HG02610 (cell line): ENCODE measurements around the gene FANCL.
"Not testable (repeated sequence)": the region's sequence is repeated elsewhere in the genome, so short reads cannot be mapped to it uniquely, and the experiment has no call there.

Source experiments
- ATAC-seq: cut with Tn5 transposase; IDR thresholded peaks from one replicate; pipeline ENCODE4 v1.9.1; 2021; ENCODE audit warnings: mild to moderate bottlenecking, moderate library complexity; ENCODE audit not compliant: unreplicated experiment

FANCL gene

DNA sequence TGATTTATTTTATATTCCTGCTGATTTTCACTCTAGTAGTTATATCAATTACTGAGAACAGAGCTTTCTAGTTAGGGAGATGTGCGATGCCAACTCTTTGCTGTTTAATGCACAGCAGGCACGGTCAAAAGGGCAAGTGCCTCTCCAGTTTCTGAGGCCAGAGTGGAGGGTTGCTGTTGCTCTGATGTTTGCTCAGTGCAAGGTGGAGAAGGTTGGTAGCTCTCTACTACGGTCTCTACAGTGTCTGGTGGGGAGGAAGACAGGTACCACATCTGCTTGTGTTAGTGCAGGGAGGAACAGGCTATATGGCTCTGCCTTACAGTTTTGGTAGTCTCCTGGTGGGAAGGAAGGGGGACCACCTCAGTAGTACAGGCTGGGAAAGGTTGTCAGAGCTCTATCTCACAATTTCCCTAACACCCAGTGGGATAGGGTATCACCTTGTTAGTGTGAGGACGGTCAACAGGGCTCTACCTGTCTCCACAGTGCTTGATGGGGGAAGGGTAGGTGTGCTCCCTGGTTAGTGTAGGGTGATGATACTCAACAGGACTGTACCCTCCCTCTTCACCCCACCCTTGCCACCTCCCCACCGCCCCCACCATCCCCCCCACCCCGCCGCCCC lies 85.9 kb downstream of the FANCL start:
- no peak for ATAC-seq

DNA sequence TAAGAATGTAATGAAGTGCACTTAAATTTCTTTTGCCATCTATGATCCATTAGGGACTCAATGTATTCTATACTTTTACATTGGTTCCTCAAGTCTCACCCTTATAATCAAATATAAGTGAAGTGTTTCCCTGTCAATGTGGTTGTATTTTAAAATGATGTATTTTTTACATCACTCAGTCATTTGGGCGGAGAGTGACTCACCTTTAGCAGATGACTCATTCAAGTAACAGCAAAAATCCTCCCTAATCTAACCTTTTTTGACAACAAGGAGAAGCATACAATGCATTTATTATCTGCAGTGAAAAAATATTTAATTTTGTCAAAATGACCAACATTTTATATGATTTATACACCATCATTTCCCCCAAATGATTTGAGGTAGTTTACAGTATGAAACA lies 94.4 kb downstream of the FANCL start:
- peak; percentile 63 for ATAC-seq

DNA sequence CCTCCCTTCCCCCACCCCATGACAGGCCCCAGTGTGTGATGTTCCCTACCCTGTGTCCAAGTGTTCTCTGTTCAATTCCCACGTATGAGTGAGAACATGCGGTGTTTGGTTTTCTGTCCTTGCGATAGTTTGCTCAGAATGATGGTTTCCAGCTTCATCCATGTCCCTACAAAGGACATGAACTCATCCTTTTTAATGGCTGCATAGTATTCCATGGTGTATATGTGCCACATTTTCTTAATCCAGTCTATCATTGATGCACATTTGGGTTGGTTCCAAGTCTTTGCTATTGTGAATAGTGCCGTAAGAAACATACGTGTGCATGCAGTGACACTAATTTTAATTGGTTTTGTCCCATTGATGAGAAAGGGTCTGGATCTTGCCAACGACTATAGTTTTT lies 95.4 kb downstream of the FANCL start:
- not testable (repeated sequence) for ATAC-seq

DNA sequence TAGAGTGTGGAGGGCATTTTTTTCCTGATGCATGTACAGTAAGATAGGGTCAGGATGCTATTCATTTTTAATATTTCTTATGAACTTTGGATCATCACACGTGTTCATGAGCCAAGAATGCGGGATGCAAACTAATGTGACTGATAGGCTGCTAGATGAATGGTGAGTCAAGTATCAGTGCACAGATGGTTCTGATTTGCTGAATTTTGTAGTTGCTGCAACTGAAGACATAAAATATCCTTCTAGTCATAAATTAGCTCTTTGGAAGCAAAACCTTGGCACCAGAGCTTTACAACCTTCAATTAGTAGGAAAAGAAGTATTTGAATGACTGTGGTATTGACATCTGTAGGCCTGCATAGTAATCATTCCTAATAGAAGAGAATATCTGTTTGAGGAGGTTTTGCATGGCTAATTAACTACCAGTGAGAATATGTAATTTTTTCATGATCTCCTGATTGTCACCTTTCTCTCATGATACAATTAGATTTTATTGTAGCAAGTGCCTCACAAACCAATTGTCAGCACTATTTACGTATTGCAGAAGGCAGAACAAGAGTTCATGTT lies 100.5 kb downstream of the FANCL start:
- ATAC-seq = no peak

DNA sequence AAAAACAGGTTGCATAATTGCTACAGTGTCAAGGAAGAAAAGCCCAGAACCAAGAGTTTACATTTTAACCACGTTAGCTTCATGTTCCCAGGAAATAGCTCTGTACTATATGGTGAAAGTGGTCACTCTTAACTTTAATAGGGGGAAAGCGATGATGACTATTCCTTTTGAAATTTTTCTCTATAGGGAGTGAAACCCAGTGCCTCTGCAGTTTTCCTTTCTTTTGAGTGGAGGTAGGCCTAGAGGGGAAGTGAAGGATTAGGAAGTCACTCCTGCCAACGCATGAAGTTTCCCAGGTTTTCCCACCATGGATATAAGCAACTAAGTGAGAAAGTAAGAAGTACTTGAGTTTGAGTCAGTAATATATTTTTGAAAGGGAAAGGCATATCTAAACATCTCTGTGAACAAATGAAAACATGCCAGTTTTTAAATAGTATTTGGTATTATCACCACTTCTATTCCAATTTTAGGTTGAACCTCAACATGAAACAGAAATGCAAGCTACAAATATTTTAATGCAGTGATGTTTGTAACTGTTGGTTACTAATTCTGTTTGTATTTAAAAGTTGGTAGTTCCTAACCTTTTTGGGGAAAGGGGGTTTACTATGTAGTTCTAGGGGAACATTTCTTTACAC lies 102.6 kb downstream of the FANCL start:
- no peak for ATAC-seq

DNA sequence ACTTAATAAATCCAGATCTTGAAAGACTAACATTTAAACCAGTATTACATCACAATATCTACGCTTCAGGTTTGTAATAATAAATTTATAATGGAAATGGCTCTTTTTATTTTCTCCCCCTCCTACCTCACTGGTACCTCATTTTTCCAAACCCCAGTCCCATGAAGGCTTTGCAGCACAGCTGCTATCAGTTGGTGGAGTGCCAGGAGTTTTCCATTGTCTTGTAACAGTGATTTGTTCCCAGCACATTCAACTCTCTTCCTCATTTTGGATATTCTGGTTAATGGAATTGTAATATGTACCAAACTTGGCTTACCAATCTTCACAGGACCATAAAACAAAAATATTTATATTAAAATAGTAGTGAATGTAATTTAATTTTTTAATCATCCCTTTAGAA lies 103.3 kb downstream of the FANCL start:
- no peak for ATAC-seq

DNA sequence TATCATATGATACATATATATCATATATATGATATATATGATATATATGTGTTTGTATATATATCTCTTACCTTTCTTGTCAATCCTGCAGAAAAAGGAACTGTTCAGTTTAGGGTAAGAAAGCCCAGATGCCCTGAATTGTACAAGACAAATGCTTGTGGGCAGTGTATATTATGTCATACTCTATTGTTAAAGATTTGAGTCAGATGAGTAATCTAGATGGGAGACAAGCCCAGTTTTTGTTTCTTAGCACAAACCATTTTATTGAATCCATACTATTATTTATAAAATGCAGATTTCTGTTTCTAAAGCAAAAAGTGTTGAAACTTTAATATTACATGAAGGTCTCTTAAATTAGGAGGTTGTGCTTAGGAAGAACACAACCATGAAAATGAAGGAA lies 103.9 kb downstream of the FANCL start:
- peak; percentile 54 for ATAC-seq

DNA sequence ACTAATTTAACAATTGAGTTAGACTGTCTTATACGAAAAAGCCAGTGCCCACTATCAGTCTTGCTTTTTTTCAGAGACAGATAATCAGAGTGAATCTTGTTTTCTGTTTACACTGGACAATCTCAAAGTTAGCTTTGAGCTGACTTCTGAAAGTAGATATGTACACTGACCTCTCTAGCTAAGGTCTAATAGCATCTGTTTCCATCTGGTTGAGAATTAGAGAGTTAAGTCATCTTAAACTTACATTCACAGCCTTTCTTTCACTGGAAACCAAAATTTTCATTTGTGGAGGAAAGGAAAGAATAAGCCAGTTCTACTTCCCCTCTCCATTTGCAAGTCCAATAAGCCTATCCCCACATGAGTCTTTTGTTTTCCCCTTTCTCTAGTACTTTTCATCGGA lies 105.3 kb downstream of the FANCL start:
- ATAC-seq = no peak

DNA sequence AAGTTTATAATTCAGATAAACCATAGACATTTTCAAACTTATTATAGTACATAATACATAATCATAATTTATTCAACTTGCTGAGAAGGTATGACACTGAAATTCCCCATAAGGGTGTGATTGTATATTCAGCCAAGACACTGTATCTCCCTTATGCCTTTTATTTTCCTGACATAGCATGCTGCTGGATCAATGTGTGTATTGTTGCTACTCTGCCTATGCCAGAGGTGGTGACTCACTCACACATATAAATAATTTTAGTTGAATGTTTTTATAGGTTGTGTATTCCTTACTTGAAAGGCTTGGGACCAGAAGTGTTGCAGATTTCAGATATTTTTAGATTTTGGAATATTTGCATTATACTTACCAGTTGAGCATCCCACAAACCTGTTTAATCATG lies 107.7 kb downstream of the FANCL start:
- ATAC-seq = no peak

DNA sequence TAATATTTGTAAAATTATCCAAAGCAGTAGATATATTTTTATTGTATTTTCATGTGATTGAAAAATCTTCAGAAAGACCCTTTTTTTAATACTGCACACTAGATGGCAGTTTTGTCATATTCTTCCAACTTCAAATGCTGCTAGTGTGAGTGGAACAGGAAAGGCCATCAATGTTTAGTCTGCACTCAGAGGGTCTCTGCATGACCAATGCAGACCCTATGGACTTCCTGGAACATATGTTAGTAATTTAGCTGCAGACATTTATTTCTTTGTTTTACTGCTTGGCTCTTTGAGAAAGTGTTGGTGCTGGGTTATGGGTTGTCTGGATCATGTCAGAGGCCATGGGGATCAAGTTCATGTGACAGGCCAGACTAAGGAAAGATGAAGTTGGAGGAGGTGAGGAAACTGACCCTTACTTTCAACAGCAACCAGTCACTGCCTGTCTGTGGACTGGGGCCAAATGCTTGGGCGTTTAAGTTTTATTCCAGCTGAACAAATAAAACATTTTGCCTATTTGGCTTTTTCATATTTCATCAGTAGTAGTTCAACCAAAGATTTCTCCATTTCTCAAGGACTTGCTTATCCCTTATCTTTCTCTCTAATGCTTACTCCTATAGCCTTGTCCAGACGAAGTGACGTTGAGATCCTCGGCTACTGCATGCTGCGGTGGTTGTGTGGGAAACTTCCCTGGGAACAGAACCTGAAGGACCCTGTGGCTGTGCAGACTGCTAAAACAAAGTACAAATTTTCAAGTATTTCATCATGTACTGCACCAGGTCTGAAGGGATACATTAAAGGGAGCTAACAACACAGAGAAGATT lies 109.7 kb downstream of the FANCL start:
- no peak for ATAC-seq

DNA sequence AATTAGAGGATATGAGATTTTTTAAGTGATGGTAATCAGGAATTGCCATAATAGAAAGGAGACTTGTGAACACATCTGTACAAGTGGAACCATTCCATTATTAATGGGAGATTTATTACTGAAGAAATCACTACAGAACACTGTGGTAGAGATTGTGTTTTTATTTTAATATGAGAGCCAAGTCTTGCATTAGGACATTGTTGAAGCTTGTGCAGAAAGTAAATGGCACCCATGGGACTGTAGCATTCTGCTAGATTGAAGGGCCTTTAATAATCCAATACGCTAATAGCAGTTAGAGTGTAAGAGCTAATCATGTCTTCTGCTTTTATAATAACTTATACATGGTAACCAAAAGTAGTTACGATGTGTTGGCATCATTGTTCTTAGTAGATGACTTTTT lies 110.9 kb downstream of the FANCL start:
- no peak for ATAC-seq

DNA sequence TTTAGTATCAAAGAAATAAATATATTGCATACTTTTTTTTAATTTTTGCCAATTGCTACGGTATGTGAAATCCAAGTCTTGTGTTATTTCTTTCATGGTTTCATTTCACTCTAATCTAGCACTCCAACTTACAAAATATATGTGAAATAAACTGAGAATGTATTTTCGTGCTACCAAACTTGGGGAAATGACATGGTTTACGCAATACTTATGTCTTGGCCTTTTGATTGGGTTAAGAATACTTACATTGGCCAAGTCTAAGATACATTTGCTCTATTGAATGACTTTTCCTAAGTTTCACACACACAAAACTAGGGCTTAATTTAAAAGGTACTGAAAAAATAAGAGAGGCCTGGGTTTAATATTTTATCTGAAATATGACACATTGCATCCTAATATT lies 114.0 kb downstream of the FANCL start:
- no peak for ATAC-seq

DNA sequence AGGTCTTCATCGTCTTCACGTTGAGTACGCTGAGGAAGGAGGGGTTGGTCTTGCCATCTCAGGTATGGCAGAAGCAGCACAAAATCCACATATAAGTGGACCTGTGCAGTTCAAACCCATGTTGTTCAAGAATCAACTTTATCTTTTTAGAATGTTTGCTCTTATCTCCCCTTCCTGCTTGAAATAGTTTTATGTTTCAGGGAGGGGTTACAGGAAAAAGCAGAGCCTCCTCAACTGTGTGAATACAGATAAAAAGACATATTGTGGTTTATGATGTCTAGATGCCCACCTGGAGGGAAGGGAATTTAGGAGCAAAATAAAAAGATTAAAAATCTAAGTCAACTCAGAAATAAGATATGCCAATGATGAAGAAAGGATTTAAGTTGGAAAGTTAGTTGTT lies 118.6 kb downstream of the FANCL start:
- no peak for ATAC-seq

DNA sequence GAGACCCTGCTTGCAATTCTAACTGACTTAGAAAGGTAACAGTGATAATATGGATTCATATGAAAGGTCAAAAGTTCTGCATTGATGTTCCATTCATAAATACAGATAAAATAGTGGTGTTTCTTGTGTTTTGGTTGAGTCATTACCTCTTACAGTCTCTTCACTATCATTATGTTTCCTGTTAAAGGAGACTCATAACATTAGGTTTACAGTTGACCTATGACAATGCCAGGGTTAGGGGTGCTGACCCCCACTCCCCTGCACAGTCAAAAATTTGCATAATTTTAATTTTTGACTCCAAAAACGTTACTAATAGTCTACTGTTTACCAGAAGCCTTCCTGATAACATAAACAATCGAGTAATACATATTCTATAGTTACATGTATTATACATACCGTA lies 119.1 kb downstream of the FANCL start:
- ATAC-seq = no peak

DNA sequence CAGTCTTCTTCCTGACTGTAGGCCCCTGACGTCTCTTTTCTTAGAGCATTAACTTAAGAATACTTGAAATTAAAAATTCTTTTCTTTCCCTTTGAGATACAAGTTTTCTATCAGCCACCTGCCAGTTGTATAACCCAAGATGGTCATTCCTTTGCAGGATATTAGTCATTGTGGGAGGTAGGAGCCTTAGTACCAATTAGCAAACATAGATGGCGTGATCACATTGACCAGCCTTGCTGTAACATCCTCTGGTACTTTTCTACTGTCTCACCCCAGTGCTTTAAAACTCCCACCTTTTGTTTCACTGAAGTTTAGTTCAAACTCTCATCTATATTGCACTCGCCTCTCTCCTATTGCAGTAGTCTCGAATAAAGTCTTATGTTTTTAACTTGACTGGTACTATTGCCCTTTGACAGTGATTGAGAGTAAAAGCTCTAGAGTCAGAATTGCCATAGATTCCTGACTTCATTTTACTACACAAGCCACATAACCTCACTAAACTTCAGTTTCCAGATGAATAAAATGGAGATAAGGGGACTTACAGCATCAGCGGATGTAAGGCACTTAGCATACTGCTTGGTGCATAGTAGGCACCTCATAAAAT lies 120.4 kb downstream of the FANCL start:
- ATAC-seq = peak; percentile 45

DNA sequence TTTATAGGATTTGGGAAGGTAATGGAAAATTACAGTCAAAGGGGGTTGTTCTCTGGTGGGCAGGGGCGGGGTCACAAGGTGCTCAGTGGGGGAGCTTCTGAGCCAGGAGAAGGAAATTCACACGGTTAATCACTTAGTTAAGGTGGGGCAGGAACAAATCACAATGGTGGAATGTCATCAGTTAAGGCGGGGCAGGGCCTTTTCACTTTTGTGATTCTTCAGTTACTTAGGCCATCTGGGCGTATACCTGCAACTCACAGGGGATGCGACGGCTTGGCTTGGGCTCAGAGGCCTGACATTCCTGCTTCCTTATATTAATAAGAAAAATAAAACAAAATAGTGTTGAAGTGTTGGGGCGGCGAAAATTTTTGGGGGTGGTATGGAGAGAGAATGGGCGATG lies 127.6 kb downstream of the FANCL start:
- not testable (repeated sequence) for ATAC-seq

DNA sequence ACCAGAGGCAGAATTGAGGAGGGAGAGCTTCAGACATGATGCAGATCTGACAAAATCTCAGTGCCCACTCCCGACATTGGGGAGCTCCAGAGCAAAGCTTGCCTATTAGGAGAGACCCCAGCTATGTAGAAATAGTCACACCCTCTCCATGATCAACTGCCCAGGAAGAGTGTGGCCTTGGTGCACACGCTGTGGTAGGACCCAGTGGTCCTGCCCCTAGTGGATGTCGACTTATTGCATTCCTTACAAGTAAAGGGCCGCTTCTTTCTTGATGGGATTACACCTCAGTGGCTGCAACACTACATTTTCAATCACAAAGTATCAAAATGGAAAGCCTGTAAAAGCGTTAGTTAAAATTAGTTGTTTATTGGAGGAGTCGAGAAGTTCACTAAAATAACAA lies 130.4 kb downstream of the FANCL start:
- no peak for ATAC-seq

DNA sequence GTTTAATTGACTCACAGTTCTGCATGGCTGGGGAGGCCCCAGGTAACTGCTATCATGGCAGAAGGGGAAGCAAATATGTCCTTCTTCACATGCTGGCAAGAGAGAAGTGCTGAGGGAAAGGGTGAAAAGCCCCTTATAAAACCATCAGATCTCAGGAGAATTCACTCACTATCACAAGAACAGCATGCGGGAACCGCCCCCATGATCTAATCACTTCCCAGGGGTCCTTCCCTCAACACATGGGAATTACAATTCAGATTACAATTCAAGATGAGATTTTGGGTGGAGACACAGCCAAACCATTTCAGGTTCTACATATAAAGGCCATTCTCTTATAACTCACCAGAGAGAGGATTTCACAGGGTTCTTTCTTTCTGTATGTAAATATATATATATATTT lies 131.6 kb downstream of the FANCL start:
- ATAC-seq = no peak
